ENCODE data around the gene POLR2J3.
"Not testable (repeated sequence)": the region's sequence is repeated elsewhere in the genome, so short reads cannot be mapped to it uniquely, and the experiment has no call there.

POLR2J3 gene

GRCh38 chr7:102583495-102583894, 11.1 kb upstream of the POLR2J3 start:
- H3K27ac ChIP-seq (ENCODE audit: low read depth in 2 of 2, low read length in 2 of 2); H3K27me3 ChIP-seq (ENCODE audit: control insufficient read depth in 2 of 2, insufficient read depth in 2 of 2, low read length in 2 of 2); H3K4me3 ChIP-seq (ENCODE audit: low read length in 2 of 2); H3K36me3 ChIP-seq (ENCODE audit: control insufficient read depth in 2 of 2, insufficient read depth in 2 of 2, low read length in 2 of 2); H3K4me1 ChIP-seq (ENCODE audit: control insufficient read depth in 2 of 2, insufficient read depth in 2 of 2, low read length in 2 of 2); H3K9me3 ChIP-seq (ENCODE audit: control insufficient read depth in 2 of 2, low read length in 2 of 2); H3K9ac ChIP-seq (ENCODE audit: low read depth in 1 of 2, low read length in 2 of 2): not testable (repeated sequence)

DNA sequence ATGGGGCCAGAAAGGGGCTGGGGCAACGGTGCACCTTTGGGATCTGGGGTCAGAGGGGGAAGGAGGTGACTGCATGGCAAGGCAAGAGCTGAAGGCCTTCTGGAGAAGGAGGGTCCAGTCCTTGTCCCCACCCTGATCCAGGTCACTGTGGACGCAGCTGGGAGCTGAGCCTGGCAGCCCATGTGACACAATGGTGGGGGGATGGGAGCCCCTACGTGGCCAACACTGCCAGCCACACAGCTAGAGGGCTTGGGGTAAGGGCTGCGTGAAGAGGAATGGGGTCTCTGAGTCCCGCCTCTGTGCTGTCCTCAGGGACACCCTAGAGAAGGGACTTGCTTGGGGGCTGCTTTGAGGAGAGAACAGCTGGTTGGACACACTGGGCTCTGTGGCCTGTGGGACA, 9.3 kb upstream of the POLR2J3 start:
- H3K9me3 ChIP-seq (ENCODE audit: control insufficient read depth in 2 of 2, low read length in 2 of 2); H3K36me3 ChIP-seq (ENCODE audit: control insufficient read depth in 2 of 2, insufficient read depth in 2 of 2, low read length in 2 of 2); H3K27me3 ChIP-seq (ENCODE audit: control insufficient read depth in 2 of 2, insufficient read depth in 2 of 2, low read length in 2 of 2); H3K27ac ChIP-seq (ENCODE audit: low read depth in 2 of 2, low read length in 2 of 2); H3K4me1 ChIP-seq (ENCODE audit: control insufficient read depth in 2 of 2, insufficient read depth in 2 of 2, low read length in 2 of 2); H3K9ac ChIP-seq (ENCODE audit: low read depth in 1 of 2, low read length in 2 of 2); H3K4me3 ChIP-seq (ENCODE audit: low read length in 2 of 2): not testable (repeated sequence)

DNA sequence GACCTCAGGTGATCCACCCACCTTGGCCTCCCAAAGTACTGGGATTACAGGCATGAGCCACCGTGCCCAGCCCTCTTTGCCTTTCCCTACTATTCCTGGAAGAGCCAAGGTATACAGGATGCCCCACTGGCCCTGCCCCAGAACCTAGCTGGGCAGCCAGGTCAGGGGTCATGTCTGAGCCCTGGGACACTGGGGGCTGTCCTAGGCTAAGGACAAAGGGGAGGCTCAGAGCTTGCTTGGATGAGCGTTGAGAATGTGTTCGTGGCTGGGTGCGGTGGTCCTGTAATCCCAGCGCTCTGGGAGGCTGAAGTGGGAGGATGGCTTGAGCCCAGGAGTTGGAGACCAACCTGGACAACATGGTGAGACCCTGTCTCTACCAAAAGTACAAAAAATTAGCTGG, 6.1 kb upstream of the POLR2J3 start:
- not testable (repeated sequence) for H3K36me3 ChIP-seq (ENCODE audit: control insufficient read depth in 2 of 2, insufficient read depth in 2 of 2, low read length in 2 of 2); H3K4me1 ChIP-seq (ENCODE audit: control insufficient read depth in 2 of 2, insufficient read depth in 2 of 2, low read length in 2 of 2); H3K4me3 ChIP-seq (ENCODE audit: low read length in 2 of 2); H3K9ac ChIP-seq (ENCODE audit: low read depth in 1 of 2, low read length in 2 of 2); H3K9me3 ChIP-seq (ENCODE audit: control insufficient read depth in 2 of 2, low read length in 2 of 2); H3K27ac ChIP-seq (ENCODE audit: low read depth in 2 of 2, low read length in 2 of 2); H3K27me3 ChIP-seq (ENCODE audit: control insufficient read depth in 2 of 2, insufficient read depth in 2 of 2, low read length in 2 of 2)

- not testable (repeated sequence) for H3K36me3 ChIP-seq (ENCODE audit: control insufficient read depth in 2 of 2, insufficient read depth in 2 of 2, low read length in 2 of 2); H3K4me3 ChIP-seq (ENCODE audit: low read length in 2 of 2); H3K27ac ChIP-seq (ENCODE audit: low read depth in 2 of 2, low read length in 2 of 2); H3K9me3 ChIP-seq (ENCODE audit: control insufficient read depth in 2 of 2, low read length in 2 of 2); H3K4me1 ChIP-seq (ENCODE audit: control insufficient read depth in 2 of 2, insufficient read depth in 2 of 2, low read length in 2 of 2); H3K27me3 ChIP-seq (ENCODE audit: control insufficient read depth in 2 of 2, insufficient read depth in 2 of 2, low read length in 2 of 2); H3K9ac ChIP-seq (ENCODE audit: low read depth in 1 of 2, low read length in 2 of 2)
Measured at GRCh38 chr7:102577315-102578240, 5.2 kb upstream of the POLR2J3 start.

- H3K9ac ChIP-seq (ENCODE audit: low read depth in 1 of 2, low read length in 2 of 2); H3K36me3 ChIP-seq (ENCODE audit: control insufficient read depth in 2 of 2, insufficient read depth in 2 of 2, low read length in 2 of 2); H3K4me3 ChIP-seq (ENCODE audit: low read length in 2 of 2); H3K27me3 ChIP-seq (ENCODE audit: control insufficient read depth in 2 of 2, insufficient read depth in 2 of 2, low read length in 2 of 2); H3K4me1 ChIP-seq (ENCODE audit: control insufficient read depth in 2 of 2, insufficient read depth in 2 of 2, low read length in 2 of 2); H3K27ac ChIP-seq (ENCODE audit: low read depth in 2 of 2, low read length in 2 of 2); H3K9me3 ChIP-seq (ENCODE audit: control insufficient read depth in 2 of 2, low read length in 2 of 2): not testable (repeated sequence)
Measured at GRCh38 chr7:102576363-102576762, 4.0 kb upstream of the POLR2J3 start.

GRCh38 chr7:102574607-102575006, 2.2 kb upstream of the POLR2J3 start:
- not testable (repeated sequence) for H3K27me3 ChIP-seq (ENCODE audit: control insufficient read depth in 2 of 2, insufficient read depth in 2 of 2, low read length in 2 of 2); H3K27ac ChIP-seq (ENCODE audit: low read depth in 2 of 2, low read length in 2 of 2); H3K4me1 ChIP-seq (ENCODE audit: control insufficient read depth in 2 of 2, insufficient read depth in 2 of 2, low read length in 2 of 2); H3K4me3 ChIP-seq (ENCODE audit: low read length in 2 of 2); H3K36me3 ChIP-seq (ENCODE audit: control insufficient read depth in 2 of 2, insufficient read depth in 2 of 2, low read length in 2 of 2); H3K9ac ChIP-seq (ENCODE audit: low read depth in 1 of 2, low read length in 2 of 2); H3K9me3 ChIP-seq (ENCODE audit: control insufficient read depth in 2 of 2, low read length in 2 of 2)

- not testable (repeated sequence) for H3K27ac ChIP-seq (ENCODE audit: low read depth in 2 of 2, low read length in 2 of 2); H3K4me1 ChIP-seq (ENCODE audit: control insufficient read depth in 2 of 2, insufficient read depth in 2 of 2, low read length in 2 of 2); H3K27me3 ChIP-seq (ENCODE audit: control insufficient read depth in 2 of 2, insufficient read depth in 2 of 2, low read length in 2 of 2); H3K36me3 ChIP-seq (ENCODE audit: control insufficient read depth in 2 of 2, insufficient read depth in 2 of 2, low read length in 2 of 2); H3K4me3 ChIP-seq (ENCODE audit: low read length in 2 of 2); H3K9me3 ChIP-seq (ENCODE audit: control insufficient read depth in 2 of 2, low read length in 2 of 2); H3K9ac ChIP-seq (ENCODE audit: low read depth in 1 of 2, low read length in 2 of 2)
Measured at GRCh38 chr7:102568620-102569019, 3.8 kb downstream of the POLR2J3 start.

DNA sequence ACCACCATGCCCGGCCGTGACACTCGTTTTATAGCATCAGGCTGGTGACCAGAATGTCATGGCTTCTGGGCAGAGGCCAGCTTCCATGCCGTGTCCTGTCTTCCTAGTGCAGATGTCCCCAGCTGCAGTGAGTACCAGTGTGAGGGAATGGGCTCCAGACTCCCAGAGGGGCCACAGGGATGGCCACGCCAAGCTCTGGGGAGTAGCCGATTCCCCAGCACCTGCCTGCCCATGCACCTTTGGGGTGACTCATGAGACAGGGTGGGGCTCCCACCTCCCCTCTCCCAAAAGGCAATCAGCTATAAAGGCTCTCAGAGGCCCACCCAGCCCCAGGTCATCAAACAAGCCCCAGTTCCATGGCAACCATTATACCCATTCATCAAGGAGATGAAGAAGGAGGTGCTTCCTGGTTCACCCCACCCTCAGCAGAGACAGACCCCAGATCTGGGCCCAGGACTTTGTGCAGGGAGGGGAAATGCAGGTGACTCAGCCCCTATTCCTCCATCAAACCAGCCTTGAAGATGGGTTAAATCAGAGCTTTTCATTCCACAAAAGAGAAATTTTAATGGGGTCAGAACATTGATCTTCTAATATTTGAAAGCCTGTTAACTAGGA, 21.5 kb downstream of the POLR2J3 start, which contains the start of gene SPDYE2:
SPDYE2 (plus strand) TSS at position 419 of the 615 bp plus-strand sequence. CDS start 2,030 bp downstream, outside the sequence.
- H3K36me3 ChIP-seq (ENCODE audit: control insufficient read depth in 2 of 2, insufficient read depth in 2 of 2, low read length in 2 of 2); H3K4me1 ChIP-seq (ENCODE audit: control insufficient read depth in 2 of 2, insufficient read depth in 2 of 2, low read length in 2 of 2); H3K4me3 ChIP-seq (ENCODE audit: low read length in 2 of 2); H3K9me3 ChIP-seq (ENCODE audit: control insufficient read depth in 2 of 2, low read length in 2 of 2); H3K27ac ChIP-seq (ENCODE audit: low read depth in 2 of 2, low read length in 2 of 2); H3K27me3 ChIP-seq (ENCODE audit: control insufficient read depth in 2 of 2, insufficient read depth in 2 of 2, low read length in 2 of 2); H3K9ac ChIP-seq (ENCODE audit: low read depth in 1 of 2, low read length in 2 of 2): not testable (repeated sequence)

DNA sequence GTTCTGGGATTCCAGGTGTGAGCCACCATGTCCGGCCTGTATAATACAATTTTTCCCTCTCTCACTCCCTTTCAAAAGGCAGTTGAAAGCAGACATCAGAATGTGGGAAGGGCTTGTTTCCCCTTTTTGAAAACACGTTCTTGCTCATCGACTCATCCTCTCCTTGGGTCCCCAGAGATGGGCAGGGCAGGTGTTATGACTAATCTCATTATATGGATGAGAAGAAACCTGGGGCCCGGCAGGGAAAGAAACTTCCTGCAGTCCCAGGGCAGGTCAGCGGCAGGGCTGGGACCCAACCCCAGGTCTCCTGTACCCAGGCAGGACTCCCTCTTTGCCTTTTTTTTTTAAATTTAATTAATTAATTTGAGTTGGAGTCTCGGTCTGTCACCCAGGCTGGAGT, 26.0 kb downstream of the POLR2J3 start:
- H3K4me3 ChIP-seq (ENCODE audit: low read length in 2 of 2); H3K36me3 ChIP-seq (ENCODE audit: control insufficient read depth in 2 of 2, insufficient read depth in 2 of 2, low read length in 2 of 2); H3K4me1 ChIP-seq (ENCODE audit: control insufficient read depth in 2 of 2, insufficient read depth in 2 of 2, low read length in 2 of 2); H3K27ac ChIP-seq (ENCODE audit: low read depth in 2 of 2, low read length in 2 of 2); H3K9me3 ChIP-seq (ENCODE audit: control insufficient read depth in 2 of 2, low read length in 2 of 2); H3K9ac ChIP-seq (ENCODE audit: low read depth in 1 of 2, low read length in 2 of 2); H3K27me3 ChIP-seq (ENCODE audit: control insufficient read depth in 2 of 2, insufficient read depth in 2 of 2, low read length in 2 of 2): not testable (repeated sequence)

DNA sequence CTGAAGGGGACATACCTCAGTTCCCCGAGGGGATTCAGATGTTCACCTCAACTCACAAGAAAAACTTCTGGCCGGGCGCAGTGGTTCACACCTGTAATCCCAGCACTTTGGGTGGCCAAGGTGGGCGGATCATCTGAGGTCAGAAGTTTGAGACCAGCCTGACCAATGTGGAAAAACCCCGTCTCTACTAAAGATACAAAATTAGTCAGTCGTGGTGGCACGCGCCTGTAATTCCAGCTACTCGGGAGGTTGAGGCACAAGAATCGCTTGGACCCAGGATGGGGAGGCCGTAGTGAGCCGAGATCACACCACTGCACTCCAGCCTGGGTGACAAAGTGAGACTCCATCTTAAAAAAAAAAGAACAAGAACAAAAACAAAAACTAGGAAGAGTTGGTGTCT, 27.1 kb downstream of the POLR2J3 start:
- not testable (repeated sequence) for H3K9me3 ChIP-seq (ENCODE audit: control insufficient read depth in 2 of 2, low read length in 2 of 2); H3K27me3 ChIP-seq (ENCODE audit: control insufficient read depth in 2 of 2, insufficient read depth in 2 of 2, low read length in 2 of 2); H3K36me3 ChIP-seq (ENCODE audit: control insufficient read depth in 2 of 2, insufficient read depth in 2 of 2, low read length in 2 of 2); H3K4me1 ChIP-seq (ENCODE audit: control insufficient read depth in 2 of 2, insufficient read depth in 2 of 2, low read length in 2 of 2); H3K4me3 ChIP-seq (ENCODE audit: low read length in 2 of 2); H3K27ac ChIP-seq (ENCODE audit: low read depth in 2 of 2, low read length in 2 of 2); H3K9ac ChIP-seq (ENCODE audit: low read depth in 1 of 2, low read length in 2 of 2)

Measured in mucosa of rectum (tissue), 2 donors.